Stimulated activated CD8-positive, alpha-beta memory T cell treated with anti-CD3 and anti-CD28 coated beads, Interleukin-15, amount 100 ng/mL, for 24 hours (primary cell): ENCODE data around the gene GPX5.

Source experiments
- DNase-seq: peaks from one replicate; pipeline ENCODE4 v3.0.0-alpha.2; 2020; ENCODE audit warnings: low read depth

GPX5 gene

GRCh38 chr6:28555136-28555535 lies 29.5 kb downstream of the GPX5 start:
- no peak for DNase-seq

GRCh38 chr6:28558629-28559028 lies 32.9 kb downstream of the GPX5 start:
- no peak for DNase-seq

GRCh38 chr6:28563430-28564095 lies 37.9 kb downstream of the GPX5 start:
- DNase-seq: no peak

DNA sequence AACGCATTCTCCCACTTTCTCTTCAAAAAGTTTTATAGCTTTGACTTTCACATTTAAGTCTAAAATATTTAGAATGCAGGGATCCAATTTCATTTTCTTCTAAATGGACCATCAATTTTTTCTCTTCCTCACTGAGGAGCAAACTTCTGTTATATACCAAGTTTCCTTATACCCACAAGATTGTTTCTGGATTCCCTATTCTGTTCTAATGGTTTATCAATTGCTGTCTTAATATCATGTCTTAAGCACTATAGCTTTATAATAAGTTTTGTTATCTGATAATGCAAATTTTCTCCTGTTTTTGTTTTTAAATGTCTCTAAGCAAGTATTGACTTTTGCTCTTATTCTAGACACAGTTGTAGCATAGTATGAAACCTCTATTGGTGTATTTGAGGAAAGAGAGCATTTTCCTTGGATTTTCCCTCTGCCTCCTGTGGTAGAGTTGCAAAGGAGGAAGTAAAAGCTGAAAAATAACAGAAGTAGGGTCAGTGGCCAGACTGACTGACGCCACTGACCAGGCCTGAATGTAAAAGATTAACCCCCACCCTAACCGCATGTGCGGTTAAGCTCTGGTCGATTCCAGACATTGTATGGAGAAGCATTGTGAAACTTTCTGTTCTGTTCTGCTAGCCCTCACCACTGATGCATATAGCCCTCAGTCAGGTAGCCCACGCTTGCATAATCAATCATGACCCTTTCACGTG lies 40.3 kb downstream of the GPX5 start:
- no peak for DNase-seq

GRCh38 chr6:28566527-28567252 lies 41.0 kb downstream of the GPX5 start:
- no peak for DNase-seq

DNA sequence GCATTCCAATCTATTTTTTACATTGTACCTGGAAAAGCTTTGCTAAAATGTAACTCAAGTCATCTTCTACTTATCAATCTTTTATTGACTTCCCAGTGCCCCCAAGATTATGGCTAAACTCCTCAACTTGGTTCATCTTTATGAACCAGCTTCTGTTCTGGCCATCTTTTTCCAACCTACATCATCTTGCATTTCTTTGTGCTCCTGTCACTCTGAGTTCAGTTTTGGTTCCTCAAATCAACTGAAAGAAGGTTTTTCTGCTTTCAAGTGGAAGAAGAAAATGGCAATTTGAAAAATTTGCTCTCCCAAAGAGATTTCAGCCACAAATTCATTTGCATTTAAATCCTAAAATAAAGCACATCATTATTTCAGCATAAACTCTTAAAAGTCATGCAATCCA lies 41.8 kb downstream of the GPX5 start:
- DNase-seq: no peak

DNA sequence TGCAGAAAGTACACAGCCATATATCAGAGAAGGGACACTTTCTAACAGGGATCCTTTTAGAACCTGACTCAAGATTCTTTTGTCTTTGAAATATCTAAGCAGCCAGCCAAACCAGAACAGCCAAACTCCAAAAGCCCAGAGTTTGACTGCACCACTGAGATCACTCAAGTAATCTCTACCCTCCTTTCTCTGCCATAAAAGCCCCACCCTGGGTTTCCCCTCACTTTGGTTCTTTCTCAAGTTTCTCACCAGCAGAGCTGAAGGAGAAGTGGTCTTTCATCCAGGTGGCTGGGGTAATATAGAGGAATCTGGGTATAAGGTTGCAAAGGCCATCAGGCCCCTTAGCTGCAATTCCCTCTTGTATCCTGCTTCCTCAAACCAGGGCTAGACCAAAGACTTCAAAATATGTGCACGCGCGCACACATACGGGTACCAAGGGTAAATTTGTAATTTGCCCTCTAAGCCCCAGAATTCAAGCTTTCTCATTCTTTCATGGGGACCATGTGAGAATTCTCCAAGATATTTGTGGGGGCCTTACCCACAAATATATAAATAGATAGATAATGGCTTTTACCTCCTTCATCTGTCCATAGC lies 42.9 kb downstream of the GPX5 start:
- no peak for DNase-seq

- DNase-seq: no peak
Measured at GRCh38 chr6:28569748-28570147, 44.1 kb downstream of the GPX5 start.

DNA sequence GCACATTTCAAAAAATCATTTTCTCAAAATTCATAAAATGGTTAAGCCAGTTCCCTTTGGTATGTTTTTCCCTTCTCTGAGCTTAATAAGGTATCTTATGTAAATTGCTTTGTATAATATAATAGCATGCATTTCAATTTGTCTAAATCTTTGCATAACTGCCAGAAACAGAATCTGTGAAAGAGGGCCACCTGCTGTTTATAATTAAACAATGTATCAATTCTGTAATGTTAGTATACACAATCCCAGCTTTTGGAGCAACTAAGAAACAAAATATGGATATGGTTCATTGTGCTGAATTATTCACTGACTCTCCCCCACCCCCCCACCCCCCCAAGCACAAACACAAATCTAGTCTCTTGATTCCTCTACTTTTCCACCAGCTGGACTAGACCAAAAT lies 54.8 kb downstream of the GPX5 start:
- no peak for DNase-seq

GRCh38 chr6:28583463-28583862 lies 57.8 kb downstream of the GPX5 start:
- no peak for DNase-seq
